ENCODE measurements around the gene SMARCA2. TPM values are rescaled to one million over a fixed set of nuclear protein-coding genes. Genes with fewer than 3 reads are reported as not detected.

SMARCA2 gene
- total RNA-seq, 1 experiment from 2014 or later, result 5.5 TPM

DNA sequence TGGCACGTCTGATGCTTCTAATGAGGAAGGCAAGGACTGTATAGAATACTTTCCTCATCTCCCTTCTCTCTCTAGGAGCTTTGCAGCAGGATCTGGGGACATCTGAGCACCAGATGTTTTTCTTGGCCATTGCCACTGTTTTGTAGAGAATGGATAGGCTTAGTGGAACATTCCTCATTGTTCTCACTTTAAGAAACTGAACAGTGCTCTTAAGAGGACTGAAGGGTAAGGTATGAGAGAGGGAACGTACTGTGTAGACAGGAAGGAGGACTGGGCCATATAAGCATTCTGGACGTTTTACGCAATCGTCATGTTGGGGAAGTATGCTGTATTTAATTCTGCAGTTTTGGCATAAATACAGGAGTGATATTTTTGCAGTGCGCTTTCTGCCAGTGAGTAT, 70.6 kb downstream of the SMARCA2 start:
- no peaks in the 10 kb centered on the region for H3K36me3 ChIP-seq (replicated peaks; ENCODE audit: control insufficient read depth, insufficient read depth, low read length)
- no peaks in the 10 kb centered on the region for H3K27me3 ChIP-seq (ENCODE audit: control insufficient read depth, insufficient read depth, low read length)
- no peak overlapping the region for H3K4me3 ChIP-seq (ENCODE audit: insufficient read depth, low read depth, low read length)
- no peak for DNase-seq

DNA sequence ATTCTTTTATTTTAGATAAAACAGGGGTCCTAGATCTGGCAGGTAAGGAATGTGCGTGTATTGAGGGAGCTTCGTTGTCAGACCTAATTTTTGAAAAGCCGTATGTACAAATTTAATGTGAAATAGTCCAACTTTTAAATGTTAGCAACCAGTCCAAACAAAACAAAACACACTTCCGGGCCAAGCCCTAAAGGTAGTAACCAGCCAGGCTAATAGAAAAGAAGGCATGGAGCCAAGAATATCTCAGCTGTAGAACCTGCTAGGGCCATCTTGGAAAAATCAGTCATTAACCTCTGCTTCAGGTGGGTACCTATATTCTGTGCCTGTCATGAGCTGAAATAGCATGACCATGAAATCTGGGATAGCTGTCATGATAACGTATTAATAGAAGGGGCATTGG, 71.0 kb downstream of the SMARCA2 start:
- no peaks in the 10 kb centered on the region for H3K27me3 ChIP-seq (ENCODE audit: control insufficient read depth, insufficient read depth, low read length)
- no peaks in the 10 kb centered on the region for H3K36me3 ChIP-seq (replicated peaks; ENCODE audit: control insufficient read depth, insufficient read depth, low read length)
- no peak overlapping the region for H3K4me3 ChIP-seq (ENCODE audit: insufficient read depth, low read depth, low read length)

DNA sequence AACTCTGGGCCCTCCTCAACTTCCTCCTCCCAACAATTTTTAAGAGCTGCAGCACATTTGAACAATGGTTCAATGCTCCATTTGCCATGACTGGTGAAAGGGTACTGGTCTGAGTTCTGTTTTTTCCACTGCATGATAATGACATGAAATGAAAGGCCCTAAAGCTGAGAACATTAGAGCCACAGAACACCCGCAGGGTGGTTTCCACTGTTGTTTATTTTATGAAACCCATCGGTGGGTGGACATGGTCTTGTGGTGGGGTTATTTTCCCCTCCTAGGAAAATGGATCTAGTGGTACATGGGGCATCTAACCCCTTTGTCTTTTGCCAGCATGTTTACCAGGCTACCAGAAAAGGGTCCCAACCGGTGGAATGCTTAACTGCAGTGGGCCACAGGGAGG, 71.8 kb downstream of the SMARCA2 start:
- DNase-seq, result no peak
- Histone ChIP-seq H3K27me3 (ENCODE audit: control insufficient read depth, insufficient read depth, low read length) (no peaks in the 10 kb centered on the region), H3K36me3 (replicated peaks; ENCODE audit: control insufficient read depth, insufficient read depth, low read length) (no peaks in the 10 kb centered on the region), H3K4me3 (ENCODE audit: insufficient read depth, low read depth, low read length) (no peak overlapping the region)

More for the DNA sequence above, 71.0 kb downstream of the SMARCA2 start:
- no peak for DNase-seq

DNA sequence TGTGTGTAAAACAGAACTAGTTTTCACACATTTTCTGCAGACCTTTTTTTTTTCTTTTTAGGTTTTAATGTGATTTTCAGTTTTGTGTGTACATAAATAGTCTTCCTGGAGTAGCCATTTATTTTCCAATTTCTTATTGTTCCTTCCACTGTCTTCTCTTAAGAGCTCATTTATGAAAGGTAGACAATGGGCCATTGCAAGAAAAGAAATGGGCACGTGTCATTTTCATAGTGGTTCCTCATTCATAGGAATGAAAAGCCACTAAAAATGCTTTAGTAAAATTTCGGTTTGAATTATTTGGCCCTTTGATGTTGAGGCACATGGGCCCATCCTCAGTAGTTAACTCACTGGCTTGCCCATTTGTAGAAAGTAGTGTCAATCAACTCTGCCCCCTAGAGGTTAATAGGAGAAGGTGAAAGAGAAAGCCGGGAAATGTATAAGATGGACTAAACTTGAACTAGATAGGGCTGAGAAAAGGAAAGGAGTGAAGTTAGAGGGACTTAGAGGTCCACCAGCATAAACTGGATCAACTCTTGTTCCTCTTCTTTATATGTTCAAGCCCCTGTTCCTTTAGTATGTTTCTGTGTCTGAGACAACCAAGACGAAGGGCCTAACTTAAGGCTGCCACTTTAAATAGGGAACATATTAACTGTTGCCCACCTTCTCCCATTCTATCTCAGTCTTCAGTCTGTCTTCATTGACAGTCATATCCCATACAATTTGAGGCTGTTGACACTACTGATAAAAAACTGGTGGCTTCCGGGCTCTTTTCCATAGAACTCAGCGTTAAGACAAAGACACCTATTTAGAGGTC, 72.6 kb downstream of the SMARCA2 start:
- Histone ChIP-seq H3K27me3 (ENCODE audit: control insufficient read depth, insufficient read depth, low read length) (no peaks in the 10 kb centered on the region), H3K36me3 (replicated peaks; ENCODE audit: control insufficient read depth, insufficient read depth, low read length) (no peaks in the 10 kb centered on the region), H3K4me3 (ENCODE audit: insufficient read depth, low read depth, low read length) (no peak overlapping the region)
- peak; percentile 68 for DNase-seq

DNA sequence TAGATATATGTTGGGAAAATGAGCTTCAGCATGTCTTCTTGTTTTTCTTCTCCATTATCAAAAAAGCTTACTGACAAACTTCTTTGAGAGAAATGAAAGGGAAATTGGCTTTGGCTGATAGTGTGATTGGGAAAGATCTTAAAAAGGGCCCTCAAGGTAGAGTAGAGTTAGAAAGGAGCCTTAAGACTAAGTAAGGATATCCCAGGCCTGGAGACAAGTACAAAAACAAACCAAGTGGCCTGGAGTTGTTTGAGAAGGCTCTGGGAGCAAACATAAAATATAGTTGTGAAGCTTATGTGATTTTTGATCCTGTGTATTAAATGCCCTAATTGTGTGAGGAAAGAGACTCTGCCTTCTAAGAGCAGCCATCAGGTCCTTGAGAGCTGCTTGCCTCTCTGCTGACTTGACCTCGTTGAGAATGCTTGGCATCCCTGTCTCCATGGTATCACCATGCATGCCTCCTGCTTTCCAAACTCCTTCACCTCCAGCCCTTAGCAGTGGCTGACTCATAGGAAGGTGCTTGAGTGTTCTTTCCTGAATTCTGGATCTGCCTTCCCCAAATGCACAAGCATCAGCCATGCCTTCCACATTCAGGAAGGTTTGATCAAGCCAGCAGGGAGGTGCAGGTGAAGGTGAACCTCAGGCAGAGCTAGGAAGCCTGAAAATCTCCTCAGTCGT, 78.9 kb downstream of the SMARCA2 start:
- Histone ChIP-seq H3K4me3 (ENCODE audit: insufficient read depth, low read depth, low read length) (no peak overlapping the region), H3K27me3 (ENCODE audit: control insufficient read depth, insufficient read depth, low read length) (no peaks in the 10 kb centered on the region), H3K36me3 (replicated peaks; ENCODE audit: control insufficient read depth, insufficient read depth, low read length) (no peaks in the 10 kb centered on the region)
- DNase-seq, result no peak

DNA sequence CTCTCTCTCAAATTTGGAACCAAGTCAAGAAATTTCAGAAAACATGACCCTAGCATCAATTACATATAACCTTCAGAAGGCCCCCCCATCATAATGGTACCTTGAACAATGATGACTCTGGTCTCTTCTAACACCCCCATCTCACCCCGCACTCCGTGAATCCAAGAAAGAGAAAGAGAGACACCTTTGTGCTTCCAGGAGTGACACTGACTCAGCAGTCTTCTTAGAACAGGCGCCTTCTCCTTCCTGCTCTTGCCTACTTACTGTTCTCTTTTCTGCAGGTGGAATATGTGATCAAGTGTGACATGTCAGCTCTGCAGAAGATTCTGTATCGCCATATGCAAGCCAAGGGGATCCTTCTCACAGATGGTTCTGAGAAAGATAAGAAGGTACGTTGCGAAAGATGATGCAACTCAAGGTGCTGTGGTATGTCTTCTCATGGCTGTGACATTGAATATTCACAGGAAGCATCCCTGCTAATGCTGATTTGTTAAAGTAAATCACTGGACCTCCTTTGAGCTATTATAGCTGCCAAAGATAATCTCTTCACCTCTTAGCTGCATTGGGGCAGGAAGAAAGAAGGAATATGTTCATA, 81.3 kb downstream of the SMARCA2 start:
- Histone ChIP-seq H3K36me3 (replicated peaks; ENCODE audit: control insufficient read depth, insufficient read depth, low read length) (no peaks in the 10 kb centered on the region), H3K27me3 (ENCODE audit: control insufficient read depth, insufficient read depth, low read length) (no peaks in the 10 kb centered on the region), H3K4me3 (ENCODE audit: insufficient read depth, low read depth, low read length) (no peak overlapping the region)
- no peak for DNase-seq

DNA sequence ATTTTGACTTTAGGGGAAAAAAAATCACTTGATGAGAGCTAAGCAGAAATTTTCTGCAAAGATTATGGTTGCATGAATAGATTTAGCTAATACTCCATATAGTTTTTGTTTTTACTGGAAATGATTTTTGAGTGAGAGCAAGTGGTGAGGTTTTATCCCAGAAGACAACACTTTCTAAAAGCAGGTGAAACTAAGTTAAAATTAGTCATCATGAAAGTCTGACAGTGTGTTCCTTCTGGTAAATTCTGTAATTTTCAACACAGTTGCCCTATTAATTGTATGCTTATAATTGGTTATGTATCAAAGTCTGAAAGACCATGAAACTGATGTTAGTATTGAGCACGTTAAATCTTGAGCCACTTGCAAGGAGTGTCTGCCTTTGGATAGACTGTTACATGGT, 91.5 kb downstream of the SMARCA2 start:
- DNase-seq, result no peak
- Histone ChIP-seq H3K4me3 (ENCODE audit: insufficient read depth, low read depth, low read length) (no peak overlapping the region), H3K27me3 (ENCODE audit: control insufficient read depth, insufficient read depth, low read length) (no peaks in the 10 kb centered on the region), H3K36me3 (replicated peaks; ENCODE audit: control insufficient read depth, insufficient read depth, low read length) (no peaks in the 10 kb centered on the region)

GRCh38 chr9:2107906-2108451, 92.8 kb downstream of the SMARCA2 start:
- Histone ChIP-seq H3K4me3 (ENCODE audit: insufficient read depth, low read depth, low read length) (no peak overlapping the region), H3K27me3 (ENCODE audit: control insufficient read depth, insufficient read depth, low read length) (no peaks in the 10 kb centered on the region), H3K36me3 (replicated peaks; ENCODE audit: control insufficient read depth, insufficient read depth, low read length) (no peaks in the 10 kb centered on the region)
- no peak for DNase-seq

GRCh38 chr9:2109069-2109650, 94.0 kb downstream of the SMARCA2 start:
- no peak for DNase-seq
- no peaks in the 10 kb centered on the region for H3K36me3 ChIP-seq (replicated peaks; ENCODE audit: control insufficient read depth, insufficient read depth, low read length)

GRCh38 chr9:2110036-2110435, 94.9 kb downstream of the SMARCA2 start:
- H3K36me3 ChIP-seq (replicated peaks; ENCODE audit: control insufficient read depth, insufficient read depth, low read length), result no peaks in the 10 kb centered on the region
- no peak for DNase-seq
- no peak overlapping the region for H3K4me3 ChIP-seq (ENCODE audit: insufficient read depth, low read depth, low read length)
- H3K27me3 ChIP-seq (ENCODE audit: control insufficient read depth, insufficient read depth, low read length), result no peaks in the 10 kb centered on the region

More at GRCh38 chr9:2109069-2109650, 94.0 kb downstream of the SMARCA2 start:
- Histone ChIP-seq H3K27me3 (ENCODE audit: control insufficient read depth, insufficient read depth, low read length) (no peaks in the 10 kb centered on the region), H3K4me3 (ENCODE audit: insufficient read depth, low read depth, low read length) (no peak overlapping the region)

DNA sequence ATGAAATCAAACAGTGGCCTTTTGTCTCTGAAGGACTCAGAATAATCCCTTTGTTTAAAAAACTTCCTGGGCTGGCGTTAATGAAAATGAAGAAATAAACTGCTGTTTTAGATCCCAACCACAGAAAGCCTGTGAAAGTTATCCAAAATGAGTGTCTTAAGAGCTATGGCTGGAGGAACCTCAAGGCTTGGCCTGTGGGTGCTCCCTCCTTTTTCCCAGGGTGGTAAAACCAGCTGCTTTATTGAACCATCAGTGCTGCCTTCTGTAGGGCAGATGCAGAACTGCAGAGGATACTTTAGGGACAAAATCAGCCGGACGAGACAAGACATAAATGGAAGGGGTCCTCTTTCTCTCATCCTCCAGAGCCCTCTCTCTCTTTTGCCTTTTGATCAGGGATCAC, 100.9 kb downstream of the SMARCA2 start:
- peak; percentile 61 for DNase-seq
- no peaks in the 10 kb centered on the region for H3K27me3 ChIP-seq (ENCODE audit: control insufficient read depth, insufficient read depth, low read length)
- H3K36me3 ChIP-seq (replicated peaks; ENCODE audit: control insufficient read depth, insufficient read depth, low read length), result no peaks in the 10 kb centered on the region
- H3K4me3 ChIP-seq (ENCODE audit: insufficient read depth, low read depth, low read length), result no peak overlapping the region

- Histone ChIP-seq H3K36me3 (replicated peaks; ENCODE audit: control insufficient read depth, insufficient read depth, low read length) (no peaks in the 10 kb centered on the region), H3K27me3 (ENCODE audit: control insufficient read depth, insufficient read depth, low read length) (no peaks in the 10 kb centered on the region), H3K4me3 (ENCODE audit: insufficient read depth, low read depth, low read length) (no peak overlapping the region)
- DNase-seq, result no peak
These were observed 102.4 kb downstream of the SMARCA2 start for GRCh38 chr9:2117527-2117926.

DNA sequence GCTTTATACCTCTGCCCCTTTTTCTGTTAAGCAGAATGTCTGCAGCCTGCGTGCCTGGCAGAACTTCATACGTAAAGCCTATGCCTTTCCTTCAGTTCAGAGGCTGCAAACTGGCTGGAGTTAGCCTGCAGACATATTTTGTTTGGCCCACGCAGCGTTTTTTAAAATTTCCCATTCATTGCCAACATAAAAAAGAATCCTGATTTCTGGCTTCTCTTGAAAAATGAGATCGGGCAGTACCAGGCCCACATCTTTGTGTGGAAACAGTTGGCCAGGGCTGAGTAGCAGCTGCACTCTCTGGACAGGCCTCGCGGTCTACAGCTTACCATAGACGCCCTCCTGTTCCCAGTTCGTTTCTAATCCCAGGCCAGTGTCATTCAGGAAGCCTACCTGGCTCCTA, 104.4 kb downstream of the SMARCA2 start:
- no peak for DNase-seq
- H3K36me3 ChIP-seq (replicated peaks; ENCODE audit: control insufficient read depth, insufficient read depth, low read length), result no peaks in the 10 kb centered on the region
- H3K4me3 ChIP-seq (ENCODE audit: insufficient read depth, low read depth, low read length), result no peak overlapping the region
- H3K27me3 ChIP-seq (ENCODE audit: control insufficient read depth, insufficient read depth, low read length), result no peaks in the 10 kb centered on the region

DNA sequence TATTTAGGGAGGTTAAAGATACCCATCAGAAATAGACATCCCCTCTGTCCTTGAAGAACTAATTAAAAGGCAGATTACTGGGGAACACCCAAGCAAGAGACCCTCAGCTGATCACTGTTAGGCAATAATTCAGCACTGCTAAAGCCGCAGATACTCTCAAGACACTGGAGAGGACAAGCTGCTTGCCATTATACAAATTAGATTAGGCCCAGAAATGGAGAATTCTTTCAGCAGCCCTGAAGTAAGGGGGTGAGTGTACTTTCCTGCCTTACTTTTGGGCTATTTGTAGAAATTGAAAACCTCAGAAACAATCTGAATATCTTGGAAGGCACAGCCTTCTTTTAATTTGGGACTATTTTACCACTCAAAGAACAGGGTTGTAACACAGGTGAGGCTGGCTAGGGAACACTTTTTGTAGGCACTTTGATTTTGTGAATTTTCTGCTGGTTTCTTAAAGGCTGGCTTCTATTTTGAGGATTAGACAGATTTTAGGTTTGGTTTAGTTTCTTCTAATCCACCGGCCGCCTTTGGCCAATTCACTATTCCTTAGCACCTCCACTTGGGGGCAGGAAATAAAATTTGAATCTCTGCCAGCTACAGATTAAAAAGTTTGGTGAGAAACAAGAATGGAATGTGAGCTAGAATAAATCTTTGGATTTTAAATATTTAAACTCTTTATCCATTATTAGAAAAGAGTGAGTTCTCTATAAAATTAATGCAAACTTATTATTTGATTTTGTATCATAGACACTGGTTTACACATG, 106.0 kb downstream of the SMARCA2 start:
- H3K27me3 ChIP-seq (ENCODE audit: control insufficient read depth, insufficient read depth, low read length), result no peaks in the 10 kb centered on the region
- DNase-seq, result no peak
- no peak overlapping the region for H3K4me3 ChIP-seq (ENCODE audit: insufficient read depth, low read depth, low read length)

More for the DNA sequence above, 106.0 kb downstream of the SMARCA2 start:
- no peaks in the 10 kb centered on the region for H3K36me3 ChIP-seq (replicated peaks; ENCODE audit: control insufficient read depth, insufficient read depth, low read length)
